K562 (cell line): ENCODE results near the gene RNF213. TPM values are rescaled to one million over a fixed set of nuclear protein-coding genes. Genes with fewer than 3 reads are reported as not detected.

ENCODE experiments used
- ATAC-seq: fragments of 200-7000 bp; cut with Tn5 transposase; 3 replicates; pipeline ENCODE4 v1.9.1; 2020; ENCODE audit warnings: moderate library complexity
- BruUV-seq: library from RNA; stranded (reverse); fragments of 400-500 nt; replicated peaks from 2 replicates; lab custom pipeline; 2021; lab: Mats Ljungman, UMichigan
- CTCF ChIA-PET: fragments of 300-600 bp; formaldehyde crosslinking; extraction: SDS; loops from one replicate; lab custom pipeline; 2021; ENCODE audit warnings: low intra/inter-chr PET ratio; lab: Yijun Ruan, JAX
- POLR2A ChIA-PET: fragments of 300-600, 350-650 bp; sonication (Branson Sonifier 250); formaldehyde crosslinking; extraction: SDS; loops from one replicate; lab custom pipeline; 2021; ENCODE audit warnings: antibody characterized with exemption, inconsistent platforms; lab: Yijun Ruan, JAX
- DNase-seq, 4 experiments: peaks; one replicate each; pipeline versions ENCODE4 v3.0.0 to v3.0.0-alpha.2; 2011 to 2018; ENCODE audit warnings: low spot score in 3 of 4, mixed read lengths in 3 of 4; ENCODE audit errors: extremely low read depth in 1 of 4
- FAIRE-seq: peaks from 2 replicates; lab custom pipeline; 2011; peaks lifted over from hg19 to GRCh38; lab: Jason Lieb, UNC
- H2AFZ ChIP-seq: 2 replicates; pipeline ENCODE4 v1.6.0; 2011; ENCODE audit warnings: low read depth, low read length, control low read depth, inconsistent platforms
- H3K27ac ChIP-seq: fragments of 200-600 bp; 3 replicates; pipeline ENCODE4 v1.8.0; 2011; ENCODE audit warnings: low read depth, mild to moderate bottlenecking, control low read depth, inconsistent platforms, low read length, moderate library complexity, mixed read lengths; ENCODE audit errors: extremely low read depth
- H3K27me3 ChIP-seq, 2 experiments: fragments of 300-600 bp in 1 of 2; 2 replicates in 1 of 2; 3 replicates in 1 of 2; pipeline versions ENCODE4 v1.6.0 to v1.8.0; 2011; ENCODE audit warnings: inconsistent platforms in 2 of 2, low read length in 2 of 2, mild to moderate bottlenecking in 1 of 2, mixed read lengths in 1 of 2, moderate library complexity in 1 of 2; ENCODE audit not compliant: control insufficient read depth in 2 of 2, insufficient read depth in 2 of 2
- H3K36me3 ChIP-seq: fragments of 300-600 bp; 3 replicates; pipeline ENCODE4 v1.8.0; 2011; ENCODE audit warnings: mild to moderate bottlenecking, low read length, inconsistent platforms; ENCODE audit not compliant: control insufficient read depth, insufficient read depth
- H3K4me1 ChIP-seq, 2 experiments: fragments of 200-600 bp in 1 of 2; replicated peaks in 1 of 2; 2 replicates in 1 of 2; 3 replicates in 1 of 2; pipeline versions ENCODE4 v1.5.1 to v1.8.0; 2011; ENCODE audit warnings: inconsistent platforms in 2 of 2, low read length in 2 of 2, mild to moderate bottlenecking in 1 of 2, mixed read lengths in 1 of 2, moderate library complexity in 1 of 2; ENCODE audit not compliant: control insufficient read depth in 2 of 2, insufficient read depth in 2 of 2
- H3K4me2 ChIP-seq: 2 replicates; pipeline ENCODE4 v1.6.1; 2011; ENCODE audit warnings: low read length, control low read depth, inconsistent platforms, mixed read lengths; ENCODE audit not compliant: insufficient read depth
- H3K4me3 ChIP-seq: fragments of 200-600 bp; sonication (generic), shearing (Covaris generic); 2 replicates; pipeline ENCODE4 v1.5.1; 2016; ENCODE audit warnings: control low read depth, inconsistent platforms
- H3K79me2 ChIP-seq: fragments of 200-600 bp; 3 replicates; pipeline ENCODE4 v1.8.0; 2011; ENCODE audit warnings: low read length, inconsistent platforms; ENCODE audit not compliant: control insufficient read depth, insufficient read depth
- H3K9ac ChIP-seq, 2 experiments: 2 replicates each; pipeline versions ENCODE4 v1.6.0 to v1.6.1; 2011; ENCODE audit warnings: low read depth in 2 of 2, low read length in 2 of 2, control low read depth in 1 of 2, inconsistent platforms in 1 of 2, mild to moderate bottlenecking in 1 of 2, mixed read lengths in 1 of 2; ENCODE audit not compliant: insufficient read depth in 1 of 2
- H3K9me1 ChIP-seq: one replicate; pipeline ENCODE4 v1.6.0; 2011; ENCODE audit warnings: inconsistent platforms, mild to moderate bottlenecking, low read length, moderate library complexity; ENCODE audit not compliant: control insufficient read depth, insufficient read depth
- H3K9me3 ChIP-seq: replicated peaks from 2 replicates; pipeline ENCODE4 v1.5.1; 2011; ENCODE audit warnings: low read depth, low read length, inconsistent platforms; ENCODE audit not compliant: control insufficient read depth, insufficient read depth
- H4K20me1 ChIP-seq: replicated peaks from 2 replicates; pipeline ENCODE4 v1.6.1; 2011; ENCODE audit warnings: low read length, inconsistent platforms, mixed read lengths; ENCODE audit not compliant: control insufficient read depth, insufficient read depth
- ATF3 ChIP-seq, 2 experiments: fragments of 450-650 bp in 1 of 2; sonication (generic) in 1 of 2; formaldehyde crosslinking in 1 of 2; IDR thresholded peaks in 1 of 2; conservative IDR thresholded peaks in 1 of 2; 2 replicates each; pipeline versions ENCODE4 v1.6.1 to v1.8.1; 2016 to 2023; ENCODE audit warnings: mild to moderate bottlenecking in 2 of 2, moderate library complexity in 2 of 2, inconsistent platforms in 1 of 2, missing genetic modification reagents in 1 of 2
- ETS2 ChIP-seq: IDR thresholded peaks from 2 replicates; pipeline ENCODE4 v1.6.1; 2016; ENCODE audit warnings: borderline replicate concordance, missing genetic modification characterization, mild to moderate bottlenecking, moderate library complexity, missing compliant biosample characterization; ENCODE audit not compliant: poor library complexity, severe bottlenecking
- GTF2F1 ChIP-seq: IDR thresholded peaks from 2 replicates; pipeline ENCODE4 v1.6.1; 2011; ENCODE audit warnings: low read depth, low read length, improper control_type of control experiment
- HNRNPK ChIP-seq: fragments of 200-400 bp; formaldehyde crosslinking; IDR thresholded peaks from one replicate; pipeline ENCODE4 v1.6.1; 2018; ENCODE audit warnings: mild to moderate bottlenecking, low read depth, low read length; ENCODE audit not compliant: poor library complexity, severe bottlenecking
- PHF20 ChIP-seq: fragments of 450-650 bp; IDR thresholded peaks from 2 replicates; pipeline ENCODE4 v1.6.1; 2018; ENCODE audit not compliant: partially characterized antibody
- POLR2A ChIP-seq: fragments of 450-650 bp; conservative IDR thresholded peaks from 2 replicates; pipeline ENCODE4 v1.6.1; 2016
- SNRNP70 ChIP-seq: fragments of 200-400 bp; formaldehyde crosslinking; optimal IDR thresholded peaks from 2 replicates; pipeline ENCODE3; 2017; ENCODE audit warnings: low read depth, low read length
- ZFP30 ChIP-seq: fragments of 250-450 bp; sonication (Bioruptor Pico); IDR thresholded peaks from 2 replicates; pipeline ENCODE4 v1.8.0; 2022; ENCODE audit warnings: moderate library complexity, mild to moderate bottlenecking, inconsistent platforms, borderline replicate concordance
- ZKSCAN1 ChIP-seq: fragments of 150-350 bp; IDR thresholded peaks from 2 replicates; pipeline ENCODE4 v1.6.1; 2016; ENCODE audit warnings: low read depth, low read length
- WGBS: fragments of 100-300 bp; shearing (Covaris generic); methylation state at CpG from one replicate; pipeline ENCODE4 v1.1.6; 2016; ENCODE audit warnings: low coverage, mixed read lengths; ENCODE audit not compliant: insufficient coverage; ENCODE audit errors: missing lambda C conversion rate; 5-methylcytosine and 5-hydroxymethylcytosine counted together
- in situ Hi-C: fragments of 300-500 bp; cut with MboI; formaldehyde crosslinking; loops from 4 replicates; pipeline ENCODE4 v1.15.0; 2018; ENCODE audit warnings: inconsistent platforms, mixed read lengths
- intact Hi-C: fragments of 100-400 bp; cut with micrococcal nuclease; formaldehyde crosslinking; loops from 2 replicates; pipeline ENCODE4 v1.14.2; 2022
- polyA plus RNA-seq, 8 experiments: library from polyadenylated mRNA; depleted of rRNA in 4 of 8; stranded (reverse) in 5 of 8; unstranded in 3 of 8; fragments of >200 nt; fragmentation: Nextera tagmentation in 2 of 8; fragmentation: Illumina TruSeq in 1 of 8; extraction: Ambion mirVana in 2 of 8; extraction: Trizol in 1 of 8; gene quantifications; 2 replicates each; pipeline versions ENCODE4 v1.2.1 to v1.2.3, GENCODE V29; 2011 to 2014; ENCODE audit warnings: inconsistent platforms in 1 of 8, missing spikeins in 1 of 8
- total RNA-seq, 7 experiments: library from RNA; depleted of rRNA in 6 of 7; stranded (reverse); fragments of >200 nt in 6 of 7; fragmentation: Illumina TruSeq in 2 of 7; extraction: Trizol in 2 of 7; gene quantifications; 2 replicates each; pipeline versions ENCODE4 v1.2.1 to v1.2.3, GENCODE V29; 2011 to 2021; ENCODE audit warnings: low replicate concordance in 1 of 7
- TF ChIP-seq, protein P1 (sequence below): fragments of 450-650 bp; IDR thresholded peaks from 2 replicates; pipeline ENCODE4 v1.6.1; 2016; ENCODE audit warnings: low read depth

The RNF213 gene
- total and polyA plus RNA-seq, 9 of the 15 experiments (the other 6 are each of a cell fraction or from before 2014, with no cell fraction given): 5.3 to 33.6 (median 17.9) TPM

- Histone ChIP-seq H2AFZ (no peak overlapping the region), H3K36me3 (peaks cover 63% of the 10 kb centered on the region; the same call in 2 of the 3 replicates), H3K27me3 (no peaks in the 10 kb centered on the region), H4K20me1 (no peaks in the 10 kb centered on the region), H3K9ac (no peak overlapping the region; a peak in 1 of 4 replicates), H3K4me2 (no peak overlapping the region), H3K9me1 (no peaks in the 10 kb centered on the region), H3K27ac (no peak overlapping the region), H3K9me3 (no peaks in the 10 kb centered on the region), H3K4me3 (no peak overlapping the region), H3K79me2 (no peaks in the 10 kb centered on the region), H3K4me1 (no peaks in the 10 kb centered on the region; a peak in 1 of 5 replicates)
- TF ChIP-seq POLR2A: no peak
- no peak for TF ChIP-seq ZFP30 (CRISPR knock-in tag)
- TF ChIP-seq HNRNPK: no peak
- TF ChIP-seq ETS2 (tag): no peak
- no peak for TF ChIP-seq ZKSCAN1
- no peak for TF ChIP-seq PHF20
- no peak for TF ChIP-seq ATF3 (IDR thresholded peaks at IDR 0.05)
- no peak for TF ChIP-seq ATF3 (CRISPR knock-in tag; conservative IDR thresholded peaks at IDR 0.05)
- TF ChIP-seq SNRNP70: no peak
- TF ChIP-seq GTF2F1: no peak
- TF ChIP-seq, protein P1, sequence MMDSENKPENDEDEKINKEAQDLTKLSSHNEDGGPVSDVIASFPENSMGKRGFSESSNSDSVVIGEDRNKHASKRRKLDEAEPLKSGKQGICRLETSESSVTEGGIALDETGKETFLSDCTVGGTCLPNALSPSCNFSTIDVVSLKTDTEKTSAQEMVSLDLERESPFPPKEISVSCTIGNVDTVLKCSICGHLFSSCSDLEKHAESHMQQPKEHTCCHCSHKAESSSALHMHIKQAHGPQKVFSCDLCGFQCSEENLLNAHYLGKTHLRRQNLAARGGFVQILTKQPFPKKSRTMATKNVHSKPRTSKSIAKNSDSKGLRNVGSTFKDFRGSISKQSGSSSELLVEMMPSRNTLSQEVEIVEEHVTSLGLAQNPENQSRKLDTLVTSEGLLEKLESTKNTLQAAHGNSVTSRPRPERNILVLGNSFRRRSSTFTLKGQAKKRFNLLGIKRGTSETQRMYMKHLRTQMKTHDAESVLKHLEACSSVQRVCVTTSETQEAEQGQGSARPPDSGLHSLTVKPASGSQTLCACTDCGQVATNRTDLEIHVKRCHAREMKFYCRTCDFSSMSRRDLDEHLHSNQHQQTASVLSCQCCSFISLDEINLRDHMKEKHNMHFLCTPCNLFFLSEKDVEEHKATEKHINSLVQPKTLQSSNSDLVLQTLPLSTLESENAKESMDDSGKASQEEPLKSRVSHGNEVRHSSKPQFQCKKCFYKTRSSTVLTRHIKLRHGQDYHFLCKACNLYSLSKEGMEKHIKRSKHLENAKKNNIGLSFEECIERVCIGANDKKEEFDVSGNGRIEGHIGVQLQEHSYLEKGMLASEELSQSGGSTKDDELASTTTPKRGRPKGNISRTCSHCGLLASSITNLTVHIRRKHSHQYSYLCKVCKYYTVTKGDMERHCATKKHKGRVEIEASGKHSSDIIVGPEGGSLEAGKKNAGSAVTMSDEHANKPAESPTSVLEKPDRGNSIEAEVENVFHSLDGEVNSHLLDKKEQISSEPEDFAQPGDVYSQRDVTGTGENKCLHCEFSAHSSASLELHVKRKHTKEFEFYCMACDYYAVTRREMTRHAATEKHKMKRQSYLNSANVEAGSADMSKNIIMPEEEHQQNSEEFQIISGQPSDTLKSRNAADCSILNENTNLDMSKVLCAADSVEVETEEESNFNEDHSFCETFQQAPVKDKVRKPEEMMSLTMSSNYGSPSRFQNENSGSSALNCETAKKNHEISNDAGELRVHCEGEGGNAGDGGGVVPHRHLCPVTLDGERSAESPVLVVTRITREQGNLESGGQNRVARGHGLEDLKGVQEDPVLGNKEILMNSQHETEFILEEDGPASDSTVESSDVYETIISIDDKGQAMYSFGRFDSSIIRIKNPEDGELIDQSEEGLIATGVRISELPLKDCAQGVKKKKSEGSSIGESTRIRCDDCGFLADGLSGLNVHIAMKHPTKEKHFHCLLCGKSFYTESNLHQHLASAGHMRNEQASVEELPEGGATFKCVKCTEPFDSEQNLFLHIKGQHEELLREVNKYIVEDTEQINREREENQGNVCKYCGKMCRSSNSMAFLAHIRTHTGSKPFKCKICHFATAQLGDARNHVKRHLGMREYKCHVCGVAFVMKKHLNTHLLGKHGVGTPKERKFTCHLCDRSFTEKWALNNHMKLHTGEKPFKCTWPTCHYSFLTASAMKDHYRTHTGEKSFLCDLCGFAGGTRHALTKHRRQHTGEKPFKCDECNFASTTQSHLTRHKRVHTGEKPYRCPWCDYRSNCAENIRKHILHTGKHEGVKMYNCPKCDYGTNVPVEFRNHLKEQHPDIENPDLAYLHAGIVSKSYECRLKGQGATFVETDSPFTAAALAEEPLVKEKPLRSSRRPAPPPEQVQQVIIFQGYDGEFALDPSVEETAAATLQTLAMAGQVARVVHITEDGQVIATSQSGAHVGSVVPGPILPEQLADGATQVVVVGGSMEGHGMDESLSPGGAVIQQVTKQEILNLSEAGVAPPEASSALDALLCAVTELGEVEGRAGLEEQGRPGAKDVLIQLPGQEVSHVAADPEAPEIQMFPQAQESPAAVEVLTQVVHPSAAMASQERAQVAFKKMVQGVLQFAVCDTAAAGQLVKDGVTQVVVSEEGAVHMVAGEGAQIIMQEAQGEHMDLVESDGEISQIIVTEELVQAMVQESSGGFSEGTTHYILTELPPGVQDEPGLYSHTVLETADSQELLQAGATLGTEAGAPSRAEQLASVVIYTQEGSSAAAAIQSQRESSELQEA: no peak
- intact Hi-C loops (no loop called here), in situ Hi-C loops (no loop called here)
- ATAC-seq (no peak), DNase-seq (no peak), FAIRE-seq (no peak)
- BruUV-seq: no TSS peak
- ChIA-PET POLR2A (interaction anchor here (0.9 kb wide), 1 partner anchor 24 kb away, joined by 3 read pairs; no protein-coding TSS in a partner anchor), CTCF (no interaction called here)
- WGBS: 76% methylated on average over 23 of the region's 27 CpGs
Observed at GRCh38 chr17:80337195-80337895, 76.7 kb downstream of the RNF213 start.
